Measurements from ENCODE around the gene TMEM89.

GRCh38 chr3:48599077-48599501, 22.5 kb downstream of the TMEM89 start:
- no peak for TF ChIP-seq CTCF (IDR thresholded peaks at IDR 0.05; ENCODE audit: insufficient read depth, low read length, poor library complexity, severe bottlenecking)
- no peak for TF ChIP-seq EZH2phosphoT487 (conservative IDR thresholded peaks at IDR 0.05; ENCODE audit: low read length)
